Colonic mucosa (tissue), 4 donors: Measurements from ENCODE around the gene TMTC4. TPM values are rescaled to one million over a fixed set of nuclear protein-coding genes. Genes with fewer than 3 reads are reported as not detected.
"Not testable (repeated sequence)": the region's sequence is repeated elsewhere in the genome, so short reads cannot be mapped to it uniquely, and the experiment has no call there.

Source experiments
- DNase-seq: peaks from one replicate; pipeline ENCODE4 v3.0.0-alpha.2; 2020
- H3K27ac ChIP-seq: fragments of 200-600 bp; one replicate; pipeline ENCODE4 v1.8.0; 2021
- H3K27me3 ChIP-seq: fragments of 200-600 bp; one replicate; pipeline ENCODE4 v1.8.0; 2021
- H3K36me3 ChIP-seq: fragments of 200-600 bp; one replicate; pipeline ENCODE4 v1.8.0; 2021
- H3K4me1 ChIP-seq: fragments of 200-600 bp; one replicate; pipeline ENCODE4 v1.8.0; 2021; ENCODE audit warnings: mild to moderate bottlenecking
- H3K4me3 ChIP-seq: fragments of 200-600 bp; one replicate; pipeline ENCODE4 v1.8.0; 2021
- H3K9ac ChIP-seq, 2 donors: one replicate each; pipeline ENCODE4 v1.7.0; 2013; ENCODE audit warnings: control low read depth in 2 of 2, low read depth in 2 of 2, low read length in 2 of 2
- H3K9me3 ChIP-seq: fragments of 200-600 bp; one replicate; pipeline ENCODE4 v1.8.0; 2021
- intact Hi-C: fragments of 100-400 bp; cut with DNase I; formaldehyde crosslinking; loops from one replicate; pipeline ENCODE4 v1.14.1; 2022
- total RNA-seq, 2 donors: library from RNA; stranded (reverse); fragmentation: NEBNext Ultra II Directional in 1 of 2; extraction: Animal tissue kit (Norgen Biotek cat#: 25700) in 1 of 2; gene quantifications; one replicate each; pipeline ENCODE4 v1.2.1, GENCODE V29; 2021
- TF ChIP-seq, protein P1 (sequence below): fragments of 200-600 bp; IDR thresholded peaks from one replicate; pipeline ENCODE4 v1.8.0; 2022; ENCODE audit warnings: antibody characterized with exemption, mild to moderate bottlenecking
- donor health status: healthy.
- donor health status: DM: no; HTN: no; CAD: no.
- donor health status: DM: no; HTN: no; CAD: no.

The TMTC4 gene
- total RNA-seq, 2 donors from 2014 or later: 18.2 to 21.4 TPM

DNA sequence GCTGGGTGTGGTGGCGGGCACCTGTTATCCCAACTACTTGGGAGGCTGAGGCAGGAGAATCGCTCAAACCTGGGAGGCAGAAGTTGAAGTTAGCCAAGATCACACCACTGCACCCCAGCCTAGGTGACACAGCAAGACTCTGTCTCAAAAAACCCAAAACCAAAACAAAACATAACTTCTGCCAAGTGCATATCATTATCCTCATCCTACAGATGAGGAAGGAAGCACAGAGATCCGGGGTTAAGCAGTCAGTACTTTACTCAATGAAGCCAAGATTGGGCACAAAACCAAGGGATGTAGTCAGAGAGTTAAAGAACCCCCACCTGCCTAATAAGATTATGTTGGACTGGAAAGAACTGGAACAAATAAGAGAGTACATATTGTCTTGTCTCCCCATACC, 5.5 kb upstream of the TMTC4 start:
- DNase-seq: no peak
- Histone ChIP-seq H3K27ac (no peak overlapping the region), H3K4me1 (no peaks in the 10 kb centered on the region)

DNA sequence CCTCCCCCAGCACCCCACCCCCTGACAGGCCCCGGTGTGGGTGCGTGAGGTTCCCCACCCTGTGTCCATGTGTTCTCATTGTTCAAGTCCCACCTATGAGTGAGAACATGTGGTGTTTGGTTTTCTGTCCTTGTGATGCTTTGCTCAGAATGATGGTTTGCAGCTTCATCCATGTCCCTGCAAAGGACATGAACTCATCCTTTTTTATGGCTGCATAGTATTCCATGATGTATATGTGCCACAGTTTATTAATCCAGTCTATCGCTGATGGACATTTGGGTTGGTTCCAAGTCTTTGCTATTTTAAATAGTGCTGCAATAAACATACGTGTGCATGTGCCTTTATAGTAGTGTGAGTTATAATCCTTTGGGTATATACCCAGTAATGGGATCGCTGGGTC, 2.5 kb upstream of the TMTC4 start:
- H3K4me3 ChIP-seq, H3K9me3 ChIP-seq, H3K9ac ChIP-seq, H3K4me1 ChIP-seq, H3K36me3 ChIP-seq, H3K27me3 ChIP-seq, intact Hi-C loops, DNase-seq, H3K27ac ChIP-seq: not testable (repeated sequence)

More for the DNA sequence above, 5.5 kb upstream of the TMTC4 start:
- Histone ChIP-seq H3K9ac (no peak overlapping the region), H3K27me3 (no peaks in the 10 kb centered on the region), H3K9me3 (no peaks in the 10 kb centered on the region), H3K36me3 (no peaks in the 10 kb centered on the region), H3K4me3 (no peak overlapping the region)
- intact Hi-C loops: no loop called here
- TF ChIP-seq, protein P1, sequence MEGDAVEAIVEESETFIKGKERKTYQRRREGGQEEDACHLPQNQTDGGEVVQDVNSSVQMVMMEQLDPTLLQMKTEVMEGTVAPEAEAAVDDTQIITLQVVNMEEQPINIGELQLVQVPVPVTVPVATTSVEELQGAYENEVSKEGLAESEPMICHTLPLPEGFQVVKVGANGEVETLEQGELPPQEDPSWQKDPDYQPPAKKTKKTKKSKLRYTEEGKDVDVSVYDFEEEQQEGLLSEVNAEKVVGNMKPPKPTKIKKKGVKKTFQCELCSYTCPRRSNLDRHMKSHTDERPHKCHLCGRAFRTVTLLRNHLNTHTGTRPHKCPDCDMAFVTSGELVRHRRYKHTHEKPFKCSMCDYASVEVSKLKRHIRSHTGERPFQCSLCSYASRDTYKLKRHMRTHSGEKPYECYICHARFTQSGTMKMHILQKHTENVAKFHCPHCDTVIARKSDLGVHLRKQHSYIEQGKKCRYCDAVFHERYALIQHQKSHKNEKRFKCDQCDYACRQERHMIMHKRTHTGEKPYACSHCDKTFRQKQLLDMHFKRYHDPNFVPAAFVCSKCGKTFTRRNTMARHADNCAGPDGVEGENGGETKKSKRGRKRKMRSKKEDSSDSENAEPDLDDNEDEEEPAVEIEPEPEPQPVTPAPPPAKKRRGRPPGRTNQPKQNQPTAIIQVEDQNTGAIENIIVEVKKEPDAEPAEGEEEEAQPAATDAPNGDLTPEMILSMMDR: no peak

DNA sequence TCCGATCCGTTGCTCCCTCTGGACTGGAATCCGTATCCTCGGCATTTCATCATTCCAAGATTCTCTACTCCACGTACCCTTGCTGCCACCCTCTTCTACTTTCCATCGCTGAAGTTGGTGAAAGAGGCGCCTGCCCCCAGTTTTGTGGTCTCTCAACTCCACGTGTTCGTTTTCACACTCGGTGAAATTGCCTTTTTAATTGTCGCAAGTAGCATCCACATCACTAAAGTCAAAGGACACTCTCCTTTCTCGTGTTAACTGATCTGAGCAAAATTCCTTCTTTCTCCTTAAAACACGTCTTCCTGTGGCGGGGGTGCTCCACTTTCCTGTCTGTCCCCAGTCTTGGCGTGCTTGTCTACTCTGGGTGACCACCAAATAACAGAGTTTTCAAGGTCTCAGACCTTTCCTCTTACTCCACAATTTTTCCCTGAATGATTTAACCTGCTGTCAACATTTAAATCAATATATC, 1.1 kb upstream of the TMTC4 start:
- intact Hi-C loops: no loop called here
- TF ChIP-seq, protein P1: no peak
- no peak for DNase-seq
- H3K9ac ChIP-seq: peak overlapping the region in 1 of 2 donors; percentile 76
- H3K4me1 ChIP-seq: peaks cover 7% of the 10 kb centered on the region
- H3K4me3 ChIP-seq: peak overlapping the region; percentile 68
- H3K27me3 ChIP-seq: no peaks in the 10 kb centered on the region
- no peak overlapping the region for H3K27ac ChIP-seq
- H3K9me3 ChIP-seq: no peaks in the 10 kb centered on the region
- no peaks in the 10 kb centered on the region for H3K36me3 ChIP-seq

DNA sequence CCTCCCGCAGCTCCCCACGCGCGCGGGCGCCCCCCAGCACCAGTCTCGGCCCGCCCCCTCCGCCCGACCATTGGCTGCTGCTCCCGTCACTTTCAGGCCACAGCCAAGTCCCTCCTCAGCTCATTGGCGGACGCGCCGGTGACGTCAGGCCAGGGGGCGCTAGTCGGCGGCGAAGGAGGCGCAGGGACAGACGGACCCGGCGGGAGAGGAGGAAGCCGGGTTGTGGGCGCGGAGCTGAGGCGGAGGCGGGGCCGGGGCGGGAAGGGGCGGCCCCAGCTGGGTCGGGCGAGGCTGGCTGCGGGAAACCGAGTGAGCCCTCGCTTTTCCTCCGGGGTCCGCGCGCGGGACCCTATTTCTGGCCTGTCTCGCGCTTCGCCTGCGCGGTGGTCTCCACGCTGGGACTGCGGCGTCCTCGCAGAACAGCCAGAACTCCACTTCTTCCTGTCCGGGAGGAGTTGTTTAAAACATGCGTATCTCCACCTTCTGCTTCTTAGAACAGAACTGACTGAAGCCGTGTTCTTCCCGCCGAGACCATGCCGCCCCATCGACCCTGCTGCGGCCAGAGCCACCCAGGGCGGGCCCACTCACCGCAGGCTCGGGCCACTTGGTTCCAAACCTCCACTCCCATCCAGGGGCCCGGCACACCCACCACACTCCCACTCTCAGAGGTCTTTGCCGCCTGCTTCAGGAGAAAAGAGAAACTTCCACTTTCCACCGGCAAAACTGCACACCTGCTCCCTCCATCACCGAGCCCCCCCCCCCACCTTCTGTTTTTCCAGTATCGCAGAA, 471 bp upstream of the TMTC4 start:
- intact Hi-C loops: no loop called here
- TF ChIP-seq, protein P1: no peak
- peak overlapping the region; percentile 88 for H3K27ac ChIP-seq
- peak overlapping the region; percentile 68 for H3K4me3 ChIP-seq
- H3K36me3 ChIP-seq: no peaks in the 10 kb centered on the region
- H3K4me1 ChIP-seq: peaks cover 7% of the 10 kb centered on the region
- peak overlapping the region; percentile 73 to 76 for H3K9ac ChIP-seq
- peak; percentile 100 for DNase-seq
- H3K27me3 ChIP-seq: no peaks in the 10 kb centered on the region
- no peaks in the 10 kb centered on the region for H3K9me3 ChIP-seq

DNA sequence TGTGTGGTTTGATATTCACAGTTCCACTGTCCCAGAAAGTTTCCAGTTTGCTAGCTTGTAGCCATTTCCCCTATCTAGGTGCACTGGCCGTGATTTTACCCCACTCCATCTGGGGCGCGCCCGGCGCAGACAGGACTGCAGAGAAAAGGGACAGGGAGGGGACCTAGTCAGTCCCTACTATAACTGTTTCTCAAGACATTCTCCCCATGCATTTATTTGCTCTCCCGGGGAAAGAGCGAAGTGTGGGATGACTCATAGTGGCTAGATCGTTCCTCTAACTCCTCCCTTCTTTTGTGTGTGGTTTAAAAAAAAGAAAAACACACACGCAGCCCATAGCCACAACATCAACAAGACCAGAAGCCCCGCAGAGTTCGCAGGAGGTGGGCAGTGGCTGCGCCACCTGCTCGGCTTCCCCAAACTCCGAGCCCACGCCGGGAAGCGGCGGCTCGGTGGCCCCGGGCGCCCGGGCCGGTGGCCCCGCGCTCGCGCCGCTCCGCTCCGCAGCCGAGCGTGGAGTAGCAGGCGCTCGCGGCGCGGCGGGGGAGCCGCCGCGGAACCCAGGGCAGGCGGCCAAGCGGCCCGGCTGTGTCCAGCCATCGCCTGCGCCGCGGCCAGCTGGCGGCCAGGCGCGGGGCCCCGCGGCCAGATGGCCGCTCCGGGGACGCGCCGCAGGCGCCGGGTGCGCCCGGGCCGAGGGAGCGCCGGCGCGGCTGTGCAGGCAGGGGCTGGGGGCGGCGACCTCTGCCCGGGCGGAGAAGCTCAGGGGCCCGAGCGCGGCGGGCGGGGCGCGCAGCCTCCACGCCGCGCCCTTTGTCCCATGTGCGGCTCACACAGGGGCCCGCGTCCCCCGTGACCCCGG, 653 bp downstream of the TMTC4 start:
- intact Hi-C loops: no loop called here
- TF ChIP-seq, protein P1: no peak
- H3K4me1 ChIP-seq: peaks cover 7% of the 10 kb centered on the region
- peak overlapping the region; percentile 22 to 73 for H3K9ac ChIP-seq
- H3K27ac ChIP-seq: peak overlapping the region; percentile 88
- peak overlapping the region; percentile 68 for H3K4me3 ChIP-seq
- H3K27me3 ChIP-seq: no peaks in the 10 kb centered on the region
- DNase-seq: peak; percentile 64
- no peaks in the 10 kb centered on the region for H3K9me3 ChIP-seq
- H3K36me3 ChIP-seq: no peaks in the 10 kb centered on the region
